DOHH2 (cell line): ENCODE results near the gene TESMIN.

Source experiments
- H3F3A ChIP-seq: fragments of 200-600 bp; sonication (generic), shearing (Covaris generic); 2 replicates; pipeline ENCODE4 v1.6.0; 2016; ENCODE audit warnings: antibody characterized with exemption, mild to moderate bottlenecking; ENCODE audit not compliant: control insufficient read depth, insufficient read depth
- H3K27ac ChIP-seq: fragments of 200-600 bp; sonication (generic); 2 replicates; pipeline ENCODE4 v1.5.1; 2014; ENCODE audit warnings: low read depth, mild to moderate bottlenecking, low read length, moderate library complexity
- H3K27me3 ChIP-seq: fragments of 200-600 bp; sonication (generic); 2 replicates; pipeline ENCODE4 v1.6.1; 2014; ENCODE audit warnings: mild to moderate bottlenecking, low read length, mixed read lengths; ENCODE audit not compliant: control insufficient read depth
- H3K36me3 ChIP-seq: fragments of 200-600 bp; sonication (generic); 2 replicates; pipeline ENCODE4 v1.6.1; 2014; ENCODE audit warnings: mild to moderate bottlenecking, low read length, moderate library complexity, mixed read lengths; ENCODE audit not compliant: control insufficient read depth
- H3K4me1 ChIP-seq: fragments of 200-600 bp; sonication (generic); 2 replicates; pipeline ENCODE4 v1.6.1; 2014; ENCODE audit warnings: mild to moderate bottlenecking, low read length, mixed read lengths; ENCODE audit not compliant: control insufficient read depth
- H3K4me2 ChIP-seq: fragments of 200-600 bp; sonication (generic); 2 replicates; pipeline ENCODE4 v1.6.0; 2014; ENCODE audit warnings: mild to moderate bottlenecking, low read length, moderate library complexity
- H3K4me3 ChIP-seq: fragments of 200-600 bp; sonication (generic); 2 replicates; pipeline ENCODE4 v1.5.1; 2014; ENCODE audit warnings: mild to moderate bottlenecking, low read length, mixed read lengths
- H3K79me2 ChIP-seq: fragments of 200-600 bp; sonication (generic); 2 replicates; pipeline ENCODE4 v1.6.1; 2014; ENCODE audit warnings: mild to moderate bottlenecking, low read length, mixed read lengths; ENCODE audit not compliant: control insufficient read depth
- H3K9me2 ChIP-seq: fragments of 200-600 bp; sonication (generic); replicated peaks from 2 replicates; pipeline ENCODE4 v1.6.1; 2014; ENCODE audit warnings: mild to moderate bottlenecking, low read length, mixed read lengths; ENCODE audit not compliant: control insufficient read depth
- H3K9me3 ChIP-seq: fragments of 200-600 bp; sonication (generic); 2 replicates; pipeline ENCODE4 v1.6.1; 2014; ENCODE audit warnings: antibody characterized with exemption, low read length, mixed read lengths; ENCODE audit not compliant: control insufficient read depth, insufficient read depth
- H4K20me1 ChIP-seq: fragments of 200-600 bp; sonication (generic); 2 replicates; pipeline ENCODE4 v1.6.0; 2014; ENCODE audit warnings: low read depth, mild to moderate bottlenecking, antibody characterized with exemption, low read length, moderate library complexity; ENCODE audit not compliant: control insufficient read depth, insufficient read depth
- EZH2phosphoT487 ChIP-seq: fragments of 200-600 bp; sonication (generic); IDR thresholded peaks from 2 replicates; pipeline ENCODE4 v1.6.1; 2017; ENCODE audit warnings: borderline replicate concordance, mild to moderate bottlenecking, antibody characterized with exemption, low read length, moderate library complexity, mixed read lengths
- TF ChIP-seq, protein P1 (sequence below): fragments of 200-600 bp; sonication (generic); IDR thresholded peaks from one replicate; pipeline ENCODE4 v1.5.1; 2014; ENCODE audit warnings: antibody characterized with exemption, mild to moderate bottlenecking, low read depth, low read length; ENCODE audit not compliant: poor library complexity, severe bottlenecking

Gene TESMIN

GRCh38 chr11:68792400-68792966 lies 41.2 kb upstream of the TESMIN start:
- H3K79me2 ChIP-seq, result no peaks in the 10 kb centered on the region
- no peaks in the 10 kb centered on the region for H3K27me3 ChIP-seq
- no peaks in the 10 kb centered on the region for H3K4me1 ChIP-seq
- H3K9me3 ChIP-seq, result no peaks in the 10 kb centered on the region
- H3F3A ChIP-seq, result no peaks in the 10 kb centered on the region
- H3K36me3 ChIP-seq, result no peaks in the 10 kb centered on the region
- no peak overlapping the region for H3K27ac ChIP-seq
- no peaks in the 10 kb centered on the region for H3K9me2 ChIP-seq
- no peaks in the 10 kb centered on the region for H4K20me1 ChIP-seq
- no peak overlapping the region for H3K4me2 ChIP-seq
- TF ChIP-seq, protein P1, sequence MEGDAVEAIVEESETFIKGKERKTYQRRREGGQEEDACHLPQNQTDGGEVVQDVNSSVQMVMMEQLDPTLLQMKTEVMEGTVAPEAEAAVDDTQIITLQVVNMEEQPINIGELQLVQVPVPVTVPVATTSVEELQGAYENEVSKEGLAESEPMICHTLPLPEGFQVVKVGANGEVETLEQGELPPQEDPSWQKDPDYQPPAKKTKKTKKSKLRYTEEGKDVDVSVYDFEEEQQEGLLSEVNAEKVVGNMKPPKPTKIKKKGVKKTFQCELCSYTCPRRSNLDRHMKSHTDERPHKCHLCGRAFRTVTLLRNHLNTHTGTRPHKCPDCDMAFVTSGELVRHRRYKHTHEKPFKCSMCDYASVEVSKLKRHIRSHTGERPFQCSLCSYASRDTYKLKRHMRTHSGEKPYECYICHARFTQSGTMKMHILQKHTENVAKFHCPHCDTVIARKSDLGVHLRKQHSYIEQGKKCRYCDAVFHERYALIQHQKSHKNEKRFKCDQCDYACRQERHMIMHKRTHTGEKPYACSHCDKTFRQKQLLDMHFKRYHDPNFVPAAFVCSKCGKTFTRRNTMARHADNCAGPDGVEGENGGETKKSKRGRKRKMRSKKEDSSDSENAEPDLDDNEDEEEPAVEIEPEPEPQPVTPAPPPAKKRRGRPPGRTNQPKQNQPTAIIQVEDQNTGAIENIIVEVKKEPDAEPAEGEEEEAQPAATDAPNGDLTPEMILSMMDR, result no peak
- TF ChIP-seq EZH2phosphoT487, result no peak
- no peak overlapping the region for H3K4me3 ChIP-seq

GRCh38 chr11:68784653-68785052 lies 33.3 kb upstream of the TESMIN start:
- Histone ChIP-seq H3K4me3 (no peak overlapping the region), H3K79me2 (no peaks in the 10 kb centered on the region), H3K4me1 (no peaks in the 10 kb centered on the region), H3K36me3 (no peaks in the 10 kb centered on the region), H3K27me3 (no peaks in the 10 kb centered on the region), H3K27ac (no peak overlapping the region), H4K20me1 (no peaks in the 10 kb centered on the region), H3K9me3 (no peaks in the 10 kb centered on the region), H3K9me2 (no peaks in the 10 kb centered on the region), H3K4me2 (no peak overlapping the region), H3F3A (no peaks in the 10 kb centered on the region)
- TF ChIP-seq EZH2phosphoT487, result no peak
- TF ChIP-seq, protein P1, result no peak

DNA sequence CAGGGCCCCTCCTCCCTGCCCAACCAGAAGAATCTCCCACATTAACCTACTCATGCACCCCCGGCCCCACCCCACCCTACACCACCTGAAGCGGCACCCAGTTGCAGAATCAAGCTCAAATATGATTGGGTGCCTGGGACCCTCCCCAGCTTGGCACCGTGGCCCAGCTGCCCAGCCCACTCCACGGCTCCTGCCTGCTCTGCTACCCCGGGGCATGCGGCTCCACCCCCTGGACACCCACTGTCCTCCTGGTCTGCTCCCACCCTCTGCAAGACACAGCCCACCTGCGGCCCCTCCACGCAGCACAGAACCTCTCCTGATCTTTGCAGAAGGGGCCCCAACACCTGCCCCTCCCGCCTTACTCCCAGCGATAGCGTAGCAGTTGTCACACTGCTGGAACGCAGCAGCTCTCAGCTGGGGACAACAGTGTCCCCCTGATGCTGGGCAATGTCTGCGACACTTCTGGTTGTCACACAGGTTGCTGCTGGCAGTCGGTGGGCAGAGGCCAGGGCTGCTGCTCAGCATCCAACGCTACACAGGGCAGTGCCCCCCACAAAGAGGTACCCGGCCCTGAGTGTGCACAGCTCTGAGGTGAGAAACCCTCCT lies 32.0 kb upstream of the TESMIN start:
- no peaks in the 10 kb centered on the region for H3K27me3 ChIP-seq
- no peaks in the 10 kb centered on the region for H3K36me3 ChIP-seq
- no peaks in the 10 kb centered on the region for H4K20me1 ChIP-seq
- H3K4me2 ChIP-seq, result no peak overlapping the region
- TF ChIP-seq, protein P1, result no peak
- no peak for TF ChIP-seq EZH2phosphoT487
- H3F3A ChIP-seq, result no peaks in the 10 kb centered on the region
- H3K4me1 ChIP-seq, result no peaks in the 10 kb centered on the region
- no peak overlapping the region for H3K4me3 ChIP-seq
- H3K79me2 ChIP-seq, result no peaks in the 10 kb centered on the region
- no peaks in the 10 kb centered on the region for H3K9me3 ChIP-seq
- H3K27ac ChIP-seq, result no peak overlapping the region
- no peaks in the 10 kb centered on the region for H3K9me2 ChIP-seq
